Esophagus muscularis mucosa (tissue), 3 donors: ENCODE measurements around the gene F11R.

Source experiments
- CTCF ChIP-seq, 3 experiments: fragments of 200-600 bp in 2 of 3; fragments of 450-650 bp in 1 of 3; sonication (generic) in 2 of 3; IDR thresholded peaks; one replicate each; pipeline ENCODE4 v1.5.1; 2017 to 2019; ENCODE audit warnings: antibody characterized with exemption in 3 of 3, mild to moderate bottlenecking in 2 of 3, moderate library complexity in 1 of 3
- POLR2A ChIP-seq: fragments of 450-650 bp; IDR thresholded peaks from one replicate; pipeline ENCODE4 v1.6.1; 2017; ENCODE audit warnings: antibody characterized with exemption, moderate library complexity, mild to moderate bottlenecking, low read depth

GRCh38 chr1:161021970-161022353 is 1.0 kb upstream of the F11R start:
- no peak for TF ChIP-seq CTCF (IDR thresholded peaks at IDR 0.05)
- TF ChIP-seq POLR2A: no peak
